ENCODE results near the gene UBE3B.

UBE3B gene

GRCh38 chr12:109540526-109541412, 63.3 kb downstream of the UBE3B start:
- no peak for DNase-seq (ENCODE audit: low read depth, low spot score)

GRCh38 chr12:109541413-109541726, 63.9 kb downstream of the UBE3B start:
- no peak for DNase-seq (ENCODE audit: low read depth, low spot score)
- H3K4me3 ChIP-seq (ENCODE audit: low read length): no peak overlapping the region

More at GRCh38 chr12:109540526-109541412, 63.3 kb downstream of the UBE3B start:
- no peak overlapping the region for H3K4me3 ChIP-seq (ENCODE audit: low read length)

- no peak overlapping the region for H3K4me3 ChIP-seq (ENCODE audit: low read length)
- DNase-seq (ENCODE audit: low read depth, low spot score): no peak
Measured at GRCh38 chr12:109542014-109542413, 64.6 kb downstream of the UBE3B start.

- DNase-seq (ENCODE audit: low read depth, low spot score): no peak
- H3K4me3 ChIP-seq (ENCODE audit: low read length): no peak overlapping the region
Measured at GRCh38 chr12:109542876-109543275, 65.4 kb downstream of the UBE3B start.

GRCh38 chr12:109544955-109545531, 67.6 kb downstream of the UBE3B start:
- peak; percentile 43 for DNase-seq (ENCODE audit: low read depth, low spot score)
- no peak overlapping the region for H3K4me3 ChIP-seq (ENCODE audit: low read length)

- no peak for DNase-seq (ENCODE audit: low read depth, low spot score)
- no peak overlapping the region for H3K4me3 ChIP-seq (ENCODE audit: low read length)
Measured at GRCh38 chr12:109545826-109546225, 68.4 kb downstream of the UBE3B start.

GRCh38 chr12:109547286-109547685, 69.9 kb downstream of the UBE3B start:
- DNase-seq (ENCODE audit: low read depth, low spot score): no peak
- H3K4me3 ChIP-seq (ENCODE audit: low read length): no peak overlapping the region

GRCh38 chr12:109548258-109548657, 70.8 kb downstream of the UBE3B start:
- no peak overlapping the region for H3K4me3 ChIP-seq (ENCODE audit: low read length)
- DNase-seq (ENCODE audit: low read depth, low spot score): no peak

GRCh38 chr12:109549613-109550270, 72.3 kb downstream of the UBE3B start:
- no peak overlapping the region for H3K4me3 ChIP-seq (ENCODE audit: low read length)
- DNase-seq (ENCODE audit: low read depth, low spot score): no peak

GRCh38 chr12:109550281-109550680, 72.8 kb downstream of the UBE3B start:
- no peak for DNase-seq (ENCODE audit: low read depth, low spot score)
- no peak overlapping the region for H3K4me3 ChIP-seq (ENCODE audit: low read length)

GRCh38 chr12:109551108-109551507, 73.7 kb downstream of the UBE3B start:
- no peak for DNase-seq (ENCODE audit: low read depth, low spot score)
- no peak overlapping the region for H3K4me3 ChIP-seq (ENCODE audit: low read length)

GRCh38 chr12:109552971-109553370, 75.5 kb downstream of the UBE3B start:
- no peak for DNase-seq (ENCODE audit: low read depth, low spot score)
- H3K4me3 ChIP-seq (ENCODE audit: low read length): no peak overlapping the region

GRCh38 chr12:109553483-109553882, 76.0 kb downstream of the UBE3B start:
- no peak for DNase-seq (ENCODE audit: low read depth, low spot score)
- no peak overlapping the region for H3K4me3 ChIP-seq (ENCODE audit: low read length)

- H3K4me3 ChIP-seq (ENCODE audit: low read length): no peak overlapping the region
- no peak for DNase-seq (ENCODE audit: low read depth, low spot score)
Measured at GRCh38 chr12:109553906-109554500, 76.6 kb downstream of the UBE3B start.

GRCh38 chr12:109554761-109555160, 77.3 kb downstream of the UBE3B start:
- DNase-seq (ENCODE audit: low read depth, low spot score): no peak
- H3K4me3 ChIP-seq (ENCODE audit: low read length): no peak overlapping the region

- DNase-seq (ENCODE audit: low read depth, low spot score): no peak
- no peak overlapping the region for H3K4me3 ChIP-seq (ENCODE audit: low read length)
Measured at GRCh38 chr12:109555431-109556315, 78.2 kb downstream of the UBE3B start.

GRCh38 chr12:109557200-109557599, 79.8 kb downstream of the UBE3B start:
- DNase-seq (ENCODE audit: low read depth, low spot score): no peak
- H3K4me3 ChIP-seq (ENCODE audit: low read length): no peak overlapping the region

- DNase-seq (ENCODE audit: low read depth, low spot score): no peak
- H3K4me3 ChIP-seq (ENCODE audit: low read length): no peak overlapping the region
Measured at GRCh38 chr12:109557805-109558204, 80.4 kb downstream of the UBE3B start.
